Stimulated activated CD8-positive, alpha-beta memory T cell treated with anti-CD3 and anti-CD28 coated beads, Interleukin-7, amount 100 ng/mL, for 24 hours (primary cell): ENCODE results near the gene GGT6.

Source experiments
- DNase-seq: peaks from one replicate; pipeline ENCODE4 v3.0.0-alpha.2; 2020; ENCODE audit warnings: low read depth

Gene GGT6

GRCh38 chr17:4553669-4554068 is 6.7 kb downstream of the GGT6 start:
- no peak for DNase-seq

DNA sequence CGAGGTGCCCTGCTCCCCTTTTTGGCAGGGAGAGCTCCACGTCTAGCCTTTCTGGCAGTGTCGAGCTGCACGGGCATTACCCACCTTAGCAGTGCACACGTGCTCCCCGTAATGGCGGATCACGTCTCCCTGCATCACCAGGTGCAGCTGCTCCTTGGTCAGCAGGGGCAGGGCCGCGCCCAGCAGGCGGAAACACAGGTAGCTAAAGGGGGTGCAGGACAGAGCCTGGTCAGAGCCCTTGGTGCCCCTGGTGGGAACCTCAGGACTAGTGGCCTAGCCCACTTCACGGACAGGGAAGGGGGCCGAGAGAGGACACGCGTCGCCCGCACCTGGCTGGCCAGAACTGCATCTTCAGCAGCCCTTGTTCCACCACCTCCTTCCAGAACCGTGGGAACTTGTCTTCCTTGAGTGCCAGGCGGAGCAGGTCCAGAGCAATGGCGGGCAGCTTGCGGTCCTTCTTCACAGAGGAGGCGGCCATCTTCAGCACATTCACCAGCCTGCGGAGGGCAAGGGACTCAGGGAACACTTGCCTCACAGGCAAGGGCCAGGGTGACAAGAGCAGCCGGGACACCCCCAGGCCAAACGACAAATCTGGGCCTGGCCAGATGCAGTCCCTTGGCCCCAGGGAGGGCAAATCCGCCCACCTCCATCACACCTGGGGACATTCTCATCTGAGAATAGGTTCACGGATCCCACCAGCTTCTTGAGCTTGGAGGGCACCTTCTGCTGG is 8.4 kb downstream of the GGT6 start:
- DNase-seq: no peak

- DNase-seq: no peak
Observed at GRCh38 chr17:4551141-4551540, 9.2 kb downstream of the GGT6 start.

GRCh38 chr17:4550534-4551039 is 9.8 kb downstream of the GGT6 start:
- DNase-seq: no peak

DNA sequence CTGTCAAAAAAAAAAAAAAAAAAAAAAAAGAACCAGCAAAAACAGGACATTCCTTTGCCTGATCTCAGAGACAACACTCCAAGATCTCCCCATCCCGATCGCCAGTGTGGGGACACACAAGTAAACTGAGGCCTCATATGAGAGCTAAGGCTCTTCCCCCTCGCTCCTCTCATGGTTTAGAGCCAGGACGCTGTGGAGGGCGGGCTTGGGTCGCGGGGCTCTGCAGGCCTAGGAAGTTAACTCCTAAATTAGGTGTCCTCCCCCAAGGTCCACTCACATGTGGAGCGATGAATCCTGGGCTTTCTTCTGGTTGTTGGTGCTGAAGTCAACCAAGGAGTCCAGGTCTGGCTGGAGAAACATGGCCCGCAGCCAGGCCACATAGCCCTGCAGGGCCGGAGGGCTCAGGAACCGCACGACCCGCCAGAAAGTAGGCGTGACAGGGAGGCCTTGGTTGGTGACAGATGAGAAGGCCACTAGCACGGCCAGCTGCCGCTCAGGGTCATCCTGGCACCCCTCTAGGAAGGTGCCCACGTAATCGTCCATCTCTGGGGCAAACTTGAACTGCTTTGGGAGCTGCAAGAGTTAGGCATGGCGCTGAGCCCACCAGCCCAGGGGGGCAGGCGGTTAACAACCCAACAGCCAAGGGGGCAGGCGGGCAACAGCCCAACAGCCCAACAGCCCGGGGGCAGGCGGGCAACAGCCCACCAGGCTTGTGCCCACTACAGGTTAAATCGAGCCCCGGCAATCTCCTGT is 10.4 kb downstream of the GGT6 start:
- no peak for DNase-seq

GRCh38 chr17:4548721-4549531 is 11.5 kb downstream of the GGT6 start:
- DNase-seq: no peak

GRCh38 chr17:4548061-4548461 is 12.3 kb downstream of the GGT6 start:
- DNase-seq: no peak

DNA sequence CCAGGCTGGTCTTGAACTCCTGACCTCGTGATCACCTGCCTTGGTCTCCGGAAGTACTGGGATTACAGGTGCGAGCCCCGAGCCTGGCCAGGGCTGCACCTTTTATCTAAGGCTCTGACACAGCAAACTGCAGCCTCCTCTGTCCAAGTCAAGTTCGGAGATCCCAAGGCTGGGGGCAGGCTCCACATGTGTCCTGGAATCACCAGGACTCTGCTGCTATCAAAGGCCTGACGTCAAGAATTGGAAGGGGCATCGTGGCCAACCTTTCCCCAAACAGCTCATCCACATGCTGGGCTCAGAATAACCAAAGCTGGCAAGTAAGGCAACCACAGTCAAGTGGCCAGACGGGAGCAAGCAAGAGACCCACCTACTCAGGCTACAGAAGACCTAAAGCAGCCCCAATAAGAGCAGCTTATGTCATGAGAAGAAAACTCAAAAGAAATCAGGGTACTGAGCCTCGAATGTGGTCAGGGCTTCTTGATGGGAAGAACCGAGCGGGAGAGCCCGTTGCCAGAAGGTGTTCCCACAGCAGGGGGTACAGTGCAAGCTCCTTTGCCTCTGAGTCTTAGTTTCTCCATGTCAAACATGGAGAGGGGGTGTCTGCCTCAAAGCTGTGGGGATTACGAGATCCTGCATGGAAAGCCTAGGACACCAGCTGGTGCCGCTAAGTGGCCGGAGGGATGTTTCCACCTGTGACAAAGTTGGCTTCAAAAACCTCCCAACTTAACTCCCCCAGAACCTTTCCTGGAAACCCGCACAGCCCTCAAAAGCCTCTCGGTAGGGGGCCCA is 13.1 kb downstream of the GGT6 start:
- DNase-seq: no peak

GRCh38 chr17:4545217-4545951 is 15.0 kb downstream of the GGT6 start:
- no peak for DNase-seq

DNA sequence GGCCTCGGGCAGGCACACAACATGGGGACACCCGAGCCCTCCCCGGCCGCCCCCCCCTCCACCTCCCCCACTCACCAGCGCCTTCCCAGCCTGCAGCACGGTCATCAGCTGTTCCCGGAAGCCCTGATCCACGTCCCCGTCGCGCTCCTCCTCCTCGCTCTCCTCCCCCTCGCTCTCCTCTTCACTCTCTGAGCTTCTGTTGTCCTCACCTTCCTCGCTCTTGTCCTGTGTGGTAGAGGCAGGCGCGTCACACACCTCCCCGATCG is 15.5 kb downstream of the GGT6 start:
- no peak for DNase-seq

DNA sequence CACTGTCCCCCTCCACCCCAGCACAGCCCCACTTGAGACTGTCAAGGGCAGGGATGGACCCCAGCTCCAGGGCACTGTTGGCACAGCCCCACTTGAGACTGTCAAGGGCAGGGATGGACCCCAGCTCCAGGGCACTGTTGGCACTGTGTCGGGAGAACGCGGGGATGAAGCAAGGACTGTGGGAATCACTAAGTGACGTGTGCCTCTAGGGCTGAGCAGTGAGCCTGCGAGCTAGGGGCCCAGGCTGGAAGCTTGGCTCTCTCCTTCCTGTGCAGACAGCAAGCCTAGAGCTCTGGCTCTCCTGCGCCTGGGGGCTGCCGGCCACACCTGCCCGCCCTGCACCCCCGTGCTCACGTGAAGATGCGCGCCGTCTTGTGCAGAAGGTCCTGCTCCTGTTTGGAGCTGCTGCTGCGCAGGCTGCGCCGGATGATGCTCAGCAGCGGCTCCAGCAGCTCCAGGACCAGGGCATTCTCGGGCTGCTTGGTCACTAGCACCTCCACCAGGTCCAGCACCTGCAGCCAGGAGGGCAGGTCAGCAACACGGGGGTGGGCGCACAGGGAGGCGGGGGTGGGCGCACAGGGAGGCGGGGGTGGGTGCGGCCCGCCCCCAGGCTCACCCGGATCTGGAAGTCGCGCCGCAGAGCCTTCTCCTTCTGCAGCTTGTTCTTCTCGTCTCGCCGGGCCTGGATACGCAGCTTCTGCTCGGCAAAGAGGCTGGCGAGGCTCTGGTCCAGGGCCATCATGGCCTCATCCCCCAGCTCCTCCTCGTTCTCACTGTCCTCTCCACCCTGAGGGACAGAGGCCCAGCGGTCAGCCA is 16.0 kb downstream of the GGT6 start:
- no peak for DNase-seq

- DNase-seq: no peak
Observed at GRCh38 chr17:4543557-4544026, 16.8 kb downstream of the GGT6 start.

GRCh38 chr17:4542726-4543191 is 17.6 kb downstream of the GGT6 start:
- no peak for DNase-seq

- no peak for DNase-seq
Observed at GRCh38 chr17:4542003-4542725, 18.2 kb downstream of the GGT6 start.

DNA sequence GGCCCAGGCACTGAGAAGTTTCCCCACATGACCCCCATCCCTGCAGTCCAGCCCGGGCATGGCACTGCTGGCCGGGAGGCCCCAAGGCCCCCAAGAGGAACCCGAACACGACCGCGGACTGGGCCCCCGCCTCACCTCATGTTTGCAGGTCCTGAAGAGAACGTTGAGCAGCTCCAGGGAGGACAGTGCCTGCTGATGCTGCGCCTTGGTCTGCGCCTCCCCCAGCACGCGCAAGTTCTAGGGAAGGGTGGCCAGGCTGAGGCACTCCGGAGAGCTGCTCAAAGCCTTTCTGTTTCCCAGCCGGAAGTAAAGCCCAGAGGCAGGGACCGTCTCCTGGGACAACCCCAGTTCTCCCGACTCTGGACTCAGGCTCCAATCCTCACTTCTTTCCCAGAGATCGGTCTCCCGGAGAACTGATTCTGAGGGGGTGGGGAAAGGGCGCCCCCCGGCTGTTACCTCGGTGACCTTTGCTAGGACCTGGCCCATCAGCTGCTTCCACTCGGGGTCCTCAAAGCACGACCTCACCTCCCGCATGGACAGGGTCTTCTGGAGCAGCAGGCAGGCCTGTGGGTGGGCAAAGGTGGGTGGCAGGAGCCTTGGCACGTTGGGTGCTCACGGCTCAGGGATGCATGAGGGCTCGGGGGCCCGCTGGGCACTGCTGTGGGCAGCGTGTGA is 18.9 kb downstream of the GGT6 start:
- no peak for DNase-seq

DNA sequence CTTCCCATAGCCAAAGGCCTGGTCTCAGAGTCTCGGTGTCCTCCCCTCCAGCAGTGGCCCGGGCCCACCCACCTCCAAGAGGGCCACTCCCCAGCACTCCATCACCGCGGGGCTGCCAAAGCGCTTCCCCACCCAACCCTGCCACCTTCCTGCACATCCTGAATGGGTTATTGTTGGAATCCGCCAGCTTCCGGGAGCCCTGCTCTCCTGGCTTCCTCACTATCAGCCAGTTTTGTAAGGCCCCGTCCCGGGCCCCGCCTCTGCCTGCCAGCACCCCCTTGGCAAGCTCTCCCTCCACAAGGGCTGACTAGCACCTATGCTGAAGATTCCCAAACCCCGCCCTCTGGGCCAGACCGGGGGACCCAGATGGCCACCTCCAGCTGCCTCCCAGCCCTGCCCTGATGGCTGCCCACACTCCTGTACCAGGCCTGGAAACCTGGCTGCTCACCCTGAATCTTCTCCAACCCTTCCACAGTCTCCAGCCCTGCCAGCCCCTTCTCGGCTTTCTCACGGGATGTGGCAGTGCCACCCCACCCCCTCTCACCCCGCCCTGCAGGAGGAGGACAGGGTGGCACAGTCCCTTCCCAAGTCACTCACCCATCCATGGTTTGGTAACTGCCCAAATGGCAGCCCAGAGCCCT is 19.6 kb downstream of the GGT6 start:
- no peak for DNase-seq

GRCh38 chr17:4540224-4540651 is 20.1 kb downstream of the GGT6 start:
- no peak for DNase-seq

GRCh38 chr17:4539576-4540223 is 20.7 kb downstream of the GGT6 start:
- no peak for DNase-seq
